ENCODE measurements around the gene PRDX6. TPM values are rescaled to one million over a fixed set of nuclear protein-coding genes. Genes with fewer than 3 reads are reported as not detected.

PRDX6 gene
- total RNA-seq, 1 donor from 2014 or later, result 520 TPM

- Mint-ChIP-seq H3K4me1 (ENCODE audit: low read depth, unreplicated experiment) (no peaks in the 10 kb centered on the region), H3K27ac (ENCODE audit: unreplicated experiment) (no peak overlapping the region), H3K4me3 (ENCODE audit: unreplicated experiment) (no peak overlapping the region), H3K36me3 (ENCODE audit: low read depth, unreplicated experiment) (peaks cover 32% of the 10 kb centered on the region), H3K9me3 (ENCODE audit: unreplicated experiment) (peaks cover 4% of the 10 kb centered on the region), H3K27me3 (ENCODE audit: low read depth, unreplicated experiment) (no peaks in the 10 kb centered on the region)
- Histone ChIP-seq H3K27ac (ENCODE audit: low read depth, low read length) (no peak overlapping the region), H3K9ac (ENCODE audit: low read length) (no peak overlapping the region), H3K79me2 (ENCODE audit: insufficient read depth, low read length) (peaks cover 5% of the 10 kb centered on the region), H4K20me1 (ENCODE audit: insufficient read depth, low read length) (peaks cover 10% of the 10 kb centered on the region), H3K4me2 (ENCODE audit: low read length) (no peak overlapping the region), H3K36me3 (ENCODE audit: insufficient read depth, low read length) (peaks cover 60% of the 10 kb centered on the region), H3K4me1 (ENCODE audit: insufficient read depth, low read length) (no peaks in the 10 kb centered on the region), H3K9me3 (ENCODE audit: insufficient read depth, low read depth, low read length) (no peaks in the 10 kb centered on the region), H2AFZ (ENCODE audit: low read depth, low read length) (no peak overlapping the region), H3K4me3 (ENCODE audit: insufficient read depth, low read depth, low read length) (no peak overlapping the region), H3K27me3 (ENCODE audit: insufficient read depth, low read length) (no peaks in the 10 kb centered on the region)
- DNase-seq (ENCODE audit: low read depth) (no peak), FAIRE-seq (no peak)
- TF ChIP-seq EZH2 (IDR thresholded peaks at IDR 0.05; ENCODE audit: insufficient read depth, low read length) (no peak), CTCF (IDR thresholded peaks at IDR 0.05; ENCODE audit: insufficient read depth, low read depth, low read length) (no peak)
Measured at GRCh38 chr1:173488001-173488400, 10.9 kb downstream of the PRDX6 start.

- H3K4me3 ChIP-seq (ENCODE audit: insufficient read depth, low read depth, low read length), result no peak overlapping the region
Measured at GRCh38 chr1:173489149-173489600, 12.0 kb downstream of the PRDX6 start.

More at GRCh38 chr1:173489149-173489600, 12.0 kb downstream of the PRDX6 start:
- no peak for TF ChIP-seq EZH2 (IDR thresholded peaks at IDR 0.05; ENCODE audit: insufficient read depth, low read length)
- TF ChIP-seq CTCF (IDR thresholded peaks at IDR 0.05; ENCODE audit: insufficient read depth, low read depth, low read length), result no peak
- H3K9ac ChIP-seq (ENCODE audit: low read length), result no peak overlapping the region
- peaks cover 52% of the 10 kb centered on the region for H3K36me3 ChIP-seq (ENCODE audit: insufficient read depth, low read length)
- no peak overlapping the region for H3K27ac ChIP-seq (ENCODE audit: low read depth, low read length)
- H3K9me3 ChIP-seq (ENCODE audit: insufficient read depth, low read depth, low read length), result no peaks in the 10 kb centered on the region
- Mint-ChIP-seq H3K27ac (ENCODE audit: unreplicated experiment) (no peak overlapping the region), H3K9me3 (ENCODE audit: unreplicated experiment) (peaks cover 10% of the 10 kb centered on the region), H3K36me3 (ENCODE audit: low read depth, unreplicated experiment) (peaks cover 34% of the 10 kb centered on the region), H3K27me3 (ENCODE audit: low read depth, unreplicated experiment) (no peaks in the 10 kb centered on the region), H3K4me1 (ENCODE audit: low read depth, unreplicated experiment) (no peaks in the 10 kb centered on the region), H3K4me3 (ENCODE audit: unreplicated experiment) (no peak overlapping the region)
- no peak overlapping the region for H2AFZ ChIP-seq (ENCODE audit: low read depth, low read length)
- DNase-seq (ENCODE audit: low read depth) (no peak), FAIRE-seq (no peak)
- no peak overlapping the region for H3K4me2 ChIP-seq (ENCODE audit: low read length)
- peaks cover 9% of the 10 kb centered on the region for H4K20me1 ChIP-seq (ENCODE audit: insufficient read depth, low read length)
- H3K27me3 ChIP-seq (ENCODE audit: insufficient read depth, low read length), result no peaks in the 10 kb centered on the region
- H3K79me2 ChIP-seq (ENCODE audit: insufficient read depth, low read length), result peaks cover 3% of the 10 kb centered on the region
- H3K4me1 ChIP-seq (ENCODE audit: insufficient read depth, low read length), result no peaks in the 10 kb centered on the region

Measured in astrocyte (in vitro differentiated cells and primary cell).